Subcutaneous abdominal adipose tissue (tissue), 5 donors: Measurements from ENCODE around the gene MYBPC3.

Source experiments
- H3K27ac ChIP-seq: one replicate; pipeline ENCODE4 v1.7.0; 2013; ENCODE audit warnings: low read depth, mild to moderate bottlenecking, inconsistent platforms, low read length, moderate library complexity
- H3K27me3 ChIP-seq, 5 donors: one replicate each; pipeline ENCODE4 v1.7.0; 2013; ENCODE audit warnings: low read length in 5 of 5, inconsistent platforms in 1 of 5; ENCODE audit not compliant: control insufficient read depth in 5 of 5, insufficient read depth in 4 of 5
- H3K36me3 ChIP-seq, 5 donors: one replicate each; pipeline ENCODE4 v1.7.0; 2013; ENCODE audit warnings: low read length in 5 of 5; ENCODE audit not compliant: control insufficient read depth in 5 of 5, insufficient read depth in 5 of 5
- H3K4me1 ChIP-seq, 5 donors: one replicate each; pipeline ENCODE4 v1.7.0; 2013; ENCODE audit warnings: low read length in 5 of 5, mild to moderate bottlenecking in 3 of 5, moderate library complexity in 1 of 5; ENCODE audit not compliant: control insufficient read depth in 5 of 5, insufficient read depth in 5 of 5
- H3K4me3 ChIP-seq, 5 donors: one replicate each; pipeline ENCODE4 v1.7.0; 2013; ENCODE audit warnings: low read length in 5 of 5, low read depth in 1 of 5
- H3K9ac ChIP-seq, 5 donors: one replicate each; pipeline ENCODE4 v1.7.0; 2013; ENCODE audit warnings: low read length in 5 of 5, mild to moderate bottlenecking in 4 of 5, moderate library complexity in 3 of 5
- H3K9me3 ChIP-seq, 5 donors: one replicate each; pipeline ENCODE4 v1.7.0; 2013; ENCODE audit warnings: low read length in 5 of 5; ENCODE audit not compliant: control insufficient read depth in 5 of 5
- donor health status: healthy.
- donor health status: healthy.
- donor health status: healthy.
- donor health status: healthy.
- donor health status: healthy.

MYBPC3 gene

DNA sequence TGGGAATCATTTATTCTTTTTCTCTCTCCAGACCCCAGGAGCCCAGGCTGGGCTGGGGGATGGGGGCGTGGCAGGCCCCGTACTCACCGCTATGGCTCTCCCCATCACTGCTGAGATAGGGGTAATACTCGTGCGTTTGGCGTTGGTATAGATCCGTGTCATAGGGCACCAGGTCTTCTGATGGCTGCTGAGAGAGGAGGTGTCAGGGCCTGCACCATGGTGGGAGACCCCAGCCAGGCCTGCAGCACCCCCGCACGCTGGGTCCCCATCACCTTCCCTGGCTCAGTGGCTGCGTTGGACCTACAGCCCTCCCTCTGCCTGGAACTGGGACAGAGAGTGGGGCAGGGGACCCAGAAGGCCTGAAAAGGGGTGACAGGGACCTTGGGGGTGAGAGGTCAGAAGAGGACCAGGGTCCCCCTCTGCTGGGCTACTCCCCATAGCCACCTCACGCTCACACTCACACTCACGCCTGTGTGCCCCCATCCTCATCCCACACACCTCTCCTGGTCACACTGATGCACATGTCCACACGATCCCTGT is 23.1 kb upstream of the MYBPC3 start:
- no peaks in the 10 kb centered on the region for H3K9me3 ChIP-seq
- H3K27me3 ChIP-seq, result no peaks in the 10 kb centered on the region
- H3K9ac ChIP-seq, result peak overlapping the region in 1 of 5 donors; percentile 47
- peak overlapping the region in 4 of 5 donors; percentile 52 to 63 (median 54) for H3K4me3 ChIP-seq
- peaks cover 0 to 30% (median 6%) of the 10 kb centered on the region in 5 donors for H3K4me1 ChIP-seq
- no peak overlapping the region for H3K27ac ChIP-seq
- H3K36me3 ChIP-seq, result no peaks in the 10 kb centered on the region

DNA sequence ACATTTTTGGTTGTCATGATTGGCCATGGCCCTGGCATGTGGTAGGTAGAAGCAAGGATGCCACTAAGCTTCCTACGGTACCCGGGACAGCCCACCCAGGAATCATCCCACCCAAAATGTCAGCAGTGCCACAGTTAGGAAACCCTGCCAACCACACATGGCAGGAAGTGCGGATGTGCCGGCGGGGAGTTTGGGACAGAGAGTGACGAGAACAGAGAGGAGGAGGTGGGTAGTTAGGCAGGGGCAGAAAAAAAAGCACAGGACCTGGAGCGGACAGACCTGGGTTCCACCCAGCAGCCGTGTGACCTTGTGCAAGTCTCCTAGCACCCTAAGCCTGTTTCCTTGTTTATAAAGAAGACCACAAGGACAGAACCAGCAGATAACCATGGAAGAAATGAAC is 22.5 kb upstream of the MYBPC3 start:
- peaks cover 0 to 30% (median 6%) of the 10 kb centered on the region in 5 donors for H3K4me1 ChIP-seq
- no peaks in the 10 kb centered on the region for H3K36me3 ChIP-seq
- H3K4me3 ChIP-seq, result peak overlapping the region in 2 of 5 donors; percentile 9 to 63
- no peaks in the 10 kb centered on the region for H3K27me3 ChIP-seq
- H3K27ac ChIP-seq, result no peak overlapping the region
- H3K9ac ChIP-seq, result peak overlapping the region in 1 of 5 donors; percentile 7
- H3K9me3 ChIP-seq, result no peaks in the 10 kb centered on the region

DNA sequence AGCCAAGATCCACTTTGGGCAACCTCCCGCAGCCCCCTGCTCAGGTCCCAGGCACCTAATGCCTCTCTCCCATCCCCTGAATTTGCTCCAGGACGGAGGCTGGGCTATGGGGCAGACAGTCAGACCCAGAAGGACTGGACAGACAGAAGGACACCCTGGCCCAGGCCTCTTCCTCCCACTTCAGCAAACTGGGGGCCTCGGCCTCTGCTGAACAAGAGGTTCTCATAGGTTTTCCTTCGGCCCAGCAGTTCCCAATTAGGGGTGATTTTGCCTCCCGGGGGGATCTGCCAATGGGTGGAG is 22.2 kb upstream of the MYBPC3 start:
- Histone ChIP-seq H3K9ac (peak overlapping the region in 1 of 5 donors; percentile 3), H3K4me1 (peaks cover 0 to 30% (median 6%) of the 10 kb centered on the region in 5 donors), H3K36me3 (no peaks in the 10 kb centered on the region), H3K27ac (no peak overlapping the region), H3K4me3 (peak overlapping the region in 2 of 5 donors; percentile 5 to 63), H3K27me3 (no peaks in the 10 kb centered on the region), H3K9me3 (no peaks in the 10 kb centered on the region)

DNA sequence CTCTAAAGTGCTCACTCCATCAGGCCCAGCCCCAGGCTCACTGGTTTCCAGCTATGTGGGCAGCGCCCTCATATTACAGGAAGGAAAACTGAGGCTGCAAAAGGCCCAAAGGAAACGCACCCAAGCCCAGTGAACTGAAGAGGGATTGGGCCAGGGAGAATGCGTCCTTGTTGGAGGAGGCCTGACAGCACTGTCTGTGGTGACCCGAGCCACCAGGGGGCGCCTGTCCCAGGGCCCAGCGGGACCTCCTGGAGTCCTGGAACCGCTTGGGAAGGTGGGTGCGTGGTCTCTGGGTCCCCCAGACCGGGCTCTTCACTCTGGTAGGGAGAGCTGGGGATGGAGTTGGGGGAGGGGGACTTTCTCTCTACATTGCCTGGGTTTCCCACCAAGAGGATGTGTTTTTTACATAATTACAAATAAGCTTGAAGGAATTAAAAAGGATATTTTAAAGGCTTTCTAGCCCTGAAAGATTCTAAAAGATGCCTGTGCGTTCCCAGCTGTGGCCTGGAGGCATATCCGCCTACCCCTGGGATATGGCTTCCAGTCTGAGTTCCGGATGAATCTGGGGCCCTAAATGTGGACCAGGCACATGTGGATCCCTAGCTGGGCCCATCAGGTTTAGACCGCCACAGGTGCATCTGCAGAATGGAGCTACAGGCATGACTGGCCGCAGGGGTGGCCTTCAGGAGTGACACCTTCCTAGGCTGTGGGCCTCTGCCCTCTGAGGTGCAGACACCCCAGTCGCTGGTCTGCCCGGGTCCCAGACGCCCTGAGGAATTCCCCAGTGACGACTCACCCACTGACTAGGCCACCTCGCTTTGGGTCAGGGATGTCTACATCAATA is 21.6 kb upstream of the MYBPC3 start:
- peaks cover 0 to 30% (median 6%) of the 10 kb centered on the region in 5 donors for H3K4me1 ChIP-seq
- H3K9ac ChIP-seq, result peak overlapping the region in 1 of 5 donors; percentile 3
- no peaks in the 10 kb centered on the region for H3K9me3 ChIP-seq
- no peak overlapping the region for H3K27ac ChIP-seq
- H3K36me3 ChIP-seq, result no peaks in the 10 kb centered on the region
- no peaks in the 10 kb centered on the region for H3K27me3 ChIP-seq
- H3K4me3 ChIP-seq, result no peak overlapping the region

DNA sequence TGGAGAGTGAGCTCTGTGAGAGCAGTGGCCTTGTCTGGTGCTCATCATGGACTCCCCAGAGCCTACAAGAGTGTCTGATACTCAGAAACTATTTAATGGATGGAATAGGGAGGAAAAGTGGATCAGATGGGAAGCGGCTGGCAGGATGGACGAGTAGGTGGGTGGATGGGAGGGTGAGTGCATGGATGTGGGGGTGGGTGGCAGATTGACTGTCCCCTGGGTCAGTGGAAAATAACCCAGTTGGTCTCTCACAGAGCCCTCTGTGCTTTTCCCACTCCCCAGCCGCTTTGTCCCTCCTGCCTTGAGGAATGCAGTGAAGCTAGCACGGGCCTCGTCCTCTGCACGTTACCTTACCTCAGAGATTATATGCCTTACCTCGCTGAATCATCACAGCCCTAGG is 19.9 kb upstream of the MYBPC3 start:
- Histone ChIP-seq H3K9ac (no peak overlapping the region), H3K27me3 (no peaks in the 10 kb centered on the region), H3K4me3 (no peak overlapping the region), H3K9me3 (no peaks in the 10 kb centered on the region), H3K36me3 (peaks cover 0 to 3% (median 0%) of the 10 kb centered on the region in 5 donors), H3K27ac (no peak overlapping the region), H3K4me1 (peaks cover 0 to 24% (median 6%) of the 10 kb centered on the region in 5 donors)

DNA sequence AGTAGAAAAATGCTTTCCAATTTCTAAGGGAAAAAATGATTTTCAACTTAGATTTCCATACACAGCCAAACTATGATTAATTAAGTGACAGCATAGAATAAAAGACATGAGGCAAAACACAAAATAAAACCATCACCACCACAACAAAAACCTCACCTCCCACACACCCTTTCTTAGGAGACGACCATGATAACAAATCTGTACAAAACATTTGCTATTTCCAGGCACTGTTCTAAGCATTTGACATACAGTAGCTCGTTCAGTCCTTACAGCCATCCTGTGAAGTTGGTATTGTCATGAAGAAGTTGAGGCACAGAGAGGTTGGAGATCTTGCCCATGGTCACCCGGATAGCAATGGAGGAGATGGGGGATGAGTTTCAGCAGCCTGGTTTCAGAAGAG is 17.2 kb upstream of the MYBPC3 start:
- Histone ChIP-seq H3K27ac (no peak overlapping the region), H3K36me3 (peaks cover 0 to 3% (median 0%) of the 10 kb centered on the region in 5 donors), H3K4me1 (peaks cover 0 to 7% (median 0%) of the 10 kb centered on the region in 5 donors), H3K9me3 (no peaks in the 10 kb centered on the region), H3K4me3 (no peak overlapping the region), H3K27me3 (peaks cover 0 to 8% (median 0%) of the 10 kb centered on the region in 5 donors), H3K9ac (no peak overlapping the region)

DNA sequence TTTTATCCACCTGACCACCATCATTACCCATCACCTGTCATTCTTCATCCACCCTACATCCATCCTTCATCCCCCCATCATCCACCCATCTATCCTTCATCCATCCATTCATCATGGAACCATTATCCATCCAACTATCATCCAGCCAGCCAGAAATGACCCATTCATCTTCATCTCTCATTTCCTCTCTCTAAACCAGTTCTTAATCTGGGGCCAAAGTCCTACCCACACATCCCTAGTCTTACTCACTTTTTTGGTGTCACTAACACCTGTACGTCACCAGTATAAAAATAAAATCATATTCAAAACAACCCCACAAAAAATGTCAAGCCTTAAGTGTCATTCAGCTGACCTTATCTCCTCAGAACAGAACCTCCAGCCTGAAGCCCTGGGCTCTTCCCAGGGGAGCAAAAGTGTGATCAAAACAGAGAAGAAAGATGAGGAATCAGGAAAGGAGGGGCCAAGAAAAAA is 13.6 kb upstream of the MYBPC3 start:
- Histone ChIP-seq H3K9ac (no peak overlapping the region), H3K9me3 (no peaks in the 10 kb centered on the region), H3K36me3 (peaks cover 0 to 3% (median 0%) of the 10 kb centered on the region in 5 donors), H3K27me3 (peaks cover 0 to 8% (median 0%) of the 10 kb centered on the region in 5 donors), H3K27ac (no peak overlapping the region), H3K4me3 (no peak overlapping the region), H3K4me1 (no peaks in the 10 kb centered on the region)

DNA sequence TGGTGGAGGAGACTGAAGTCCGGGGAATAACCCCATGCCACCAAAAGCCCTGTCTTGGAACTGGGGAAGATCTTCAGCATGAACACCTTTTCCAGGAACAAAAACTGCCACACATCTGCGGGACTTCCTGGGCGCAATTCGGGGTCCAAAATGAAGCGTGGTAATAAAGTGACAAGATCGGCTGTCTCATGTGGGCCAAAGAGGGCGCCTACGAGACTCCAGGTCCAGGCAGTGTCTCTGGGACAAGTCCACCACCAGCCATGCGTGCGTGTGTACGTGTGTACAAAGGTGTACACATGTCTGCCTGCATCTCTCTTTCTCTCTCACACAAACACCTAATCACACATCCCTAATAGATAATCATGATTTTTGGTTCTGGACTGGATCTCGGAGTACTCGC is 8.9 kb upstream of the MYBPC3 start:
- H3K4me1 ChIP-seq, result peaks cover 0 to 12% (median 3%) of the 10 kb centered on the region in 5 donors
- H3K4me3 ChIP-seq, result no peak overlapping the region
- H3K9ac ChIP-seq, result no peak overlapping the region
- peaks cover 0 to 21% (median 6%) of the 10 kb centered on the region in 5 donors for H3K36me3 ChIP-seq
- H3K9me3 ChIP-seq, result no peaks in the 10 kb centered on the region
- H3K27me3 ChIP-seq, result peaks cover 0 to 8% (median 0%) of the 10 kb centered on the region in 5 donors
- no peak overlapping the region for H3K27ac ChIP-seq

DNA sequence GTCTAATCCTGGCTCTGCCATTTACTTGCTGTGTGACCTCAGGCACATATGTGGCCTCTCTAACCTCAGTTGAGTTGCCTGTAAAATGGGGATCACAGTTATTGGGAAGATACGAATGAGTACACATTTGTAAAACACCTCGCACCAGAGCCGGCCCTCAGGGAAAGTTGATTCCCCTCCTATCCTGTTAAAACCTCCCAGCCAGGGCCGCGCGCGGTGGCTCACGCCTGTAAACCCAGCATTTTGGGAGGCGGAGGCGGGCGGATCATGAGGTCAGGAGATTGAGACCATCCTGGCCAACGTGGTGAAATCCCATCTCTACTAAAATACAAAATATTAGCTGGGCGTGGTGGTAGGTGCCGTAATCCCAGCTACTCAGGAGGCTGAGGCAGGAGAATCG is 7.8 kb upstream of the MYBPC3 start:
- no peak overlapping the region for H3K9ac ChIP-seq
- no peak overlapping the region for H3K27ac ChIP-seq
- no peak overlapping the region for H3K4me3 ChIP-seq
- H3K27me3 ChIP-seq, result peaks cover 0 to 7% (median 0%) of the 10 kb centered on the region in 5 donors
- peaks cover 0 to 16% (median 7%) of the 10 kb centered on the region in 5 donors for H3K4me1 ChIP-seq
- peaks cover 0 to 31% (median 6%) of the 10 kb centered on the region in 5 donors for H3K36me3 ChIP-seq
- no peaks in the 10 kb centered on the region for H3K9me3 ChIP-seq

DNA sequence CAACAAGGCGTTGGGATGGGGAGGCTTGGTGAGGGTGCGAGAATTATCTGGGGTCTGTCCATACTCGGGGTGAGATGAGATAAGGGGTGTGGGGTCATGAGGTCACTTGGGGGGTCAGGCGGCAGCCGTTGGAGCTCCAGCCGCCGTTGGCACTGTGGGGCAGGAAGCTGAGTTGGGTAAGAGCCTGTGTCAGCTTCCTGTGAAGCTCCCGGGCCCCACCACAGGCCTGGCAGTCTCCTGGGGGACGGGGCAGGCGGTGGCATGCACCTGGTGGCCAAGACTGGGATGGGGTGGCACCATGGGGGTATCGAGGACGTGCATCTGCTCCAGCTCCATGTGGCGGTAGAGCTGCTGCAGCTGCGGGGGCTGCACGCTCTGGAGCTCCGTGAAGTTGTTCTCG is 7.1 kb upstream of the MYBPC3 start:
- peaks cover 0 to 31% (median 6%) of the 10 kb centered on the region in 5 donors for H3K36me3 ChIP-seq
- H3K4me3 ChIP-seq, result no peak overlapping the region
- no peaks in the 10 kb centered on the region for H3K9me3 ChIP-seq
- peaks cover 0 to 19% (median 7%) of the 10 kb centered on the region in 5 donors for H3K4me1 ChIP-seq
- no peak overlapping the region for H3K27ac ChIP-seq
- no peak overlapping the region for H3K9ac ChIP-seq
- no peaks in the 10 kb centered on the region for H3K27me3 ChIP-seq
